HL-60 (cell line): ENCODE results near the gene LIPG.

Experiments
- DNase-seq, 2 experiments: peaks; one replicate each; pipeline ENCODE4 v3.0.0-alpha.2; 2010 to 2020; ENCODE audit warnings: low read depth in 1 of 2, low spot score in 1 of 2
- H3K27ac ChIP-seq: fragments of 250-450 bp; sonication (Bioruptor Pico); replicated peaks from 2 replicates; pipeline ENCODE4 v1.5.1; 2020; ENCODE audit warnings: mild to moderate bottlenecking, moderate library complexity
- H3K27me3 ChIP-seq: fragments of 250-450 bp; sonication (Bioruptor Pico); 2 replicates; pipeline ENCODE4 v1.5.1; 2021; ENCODE audit warnings: mild to moderate bottlenecking, moderate library complexity; ENCODE audit not compliant: insufficient read depth, poor library complexity, severe bottlenecking
- H3K4me3 ChIP-seq: replicated peaks from 2 replicates; pipeline ENCODE4 v1.5.1; 2011; ENCODE audit warnings: mild to moderate bottlenecking, control low read depth, low read length; ENCODE audit not compliant: insufficient read depth
- GABPA ChIP-seq: IDR thresholded peaks from 2 replicates; pipeline ENCODE4 v1.6.1; 2012; ENCODE audit warnings: low read depth
- POLR2AphosphoS5 ChIP-seq: IDR thresholded peaks from 2 replicates; pipeline ENCODE4 v1.6.1; 2012; ENCODE audit warnings: low read depth
- SPI1 ChIP-seq: IDR thresholded peaks from 2 replicates; pipeline ENCODE4 v1.6.1; 2012; ENCODE audit warnings: low read depth, mild to moderate bottlenecking, borderline replicate concordance
- TF ChIP-seq, protein P1 (sequence below): IDR thresholded peaks from 2 replicates; pipeline ENCODE4 v1.6.1; 2012; ENCODE audit warnings: low read depth; ENCODE audit not compliant: insufficient replicate concordance
- TF ChIP-seq, protein P2 (sequence below): IDR thresholded peaks from one replicate; pipeline ENCODE4 v1.5.1; 2011; ENCODE audit warnings: low read length, control low read depth, inconsistent platforms; ENCODE audit not compliant: insufficient read depth

The LIPG gene

DNA sequence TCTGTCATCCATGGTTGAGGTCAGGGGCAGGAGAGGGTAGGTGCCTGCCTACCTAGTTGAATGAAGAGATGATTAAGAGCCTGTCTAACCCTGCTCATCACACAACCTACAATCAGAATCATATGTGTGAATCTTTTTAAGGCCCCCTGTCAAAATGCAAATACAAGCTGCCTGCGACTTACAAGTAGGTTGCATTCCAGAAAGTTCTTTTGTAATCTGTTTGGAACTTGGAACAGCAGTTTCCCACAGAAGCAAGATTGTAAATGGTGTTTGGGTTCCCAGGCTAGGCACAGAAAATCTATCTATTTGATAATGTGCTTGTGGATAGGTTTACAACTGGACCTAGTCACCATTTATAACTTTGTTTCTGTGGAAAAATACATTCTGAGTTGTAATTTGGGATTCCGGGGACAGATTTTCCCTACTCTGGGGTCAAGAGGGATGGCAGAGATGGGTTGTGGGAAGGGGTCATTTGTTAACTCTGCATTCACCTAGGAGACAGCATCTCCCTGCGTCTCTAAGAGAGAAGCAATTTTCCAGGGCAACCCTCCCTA is 4.4 kb downstream of the LIPG start:
- DNase-seq: no peak
- TF ChIP-seq, protein P1, sequence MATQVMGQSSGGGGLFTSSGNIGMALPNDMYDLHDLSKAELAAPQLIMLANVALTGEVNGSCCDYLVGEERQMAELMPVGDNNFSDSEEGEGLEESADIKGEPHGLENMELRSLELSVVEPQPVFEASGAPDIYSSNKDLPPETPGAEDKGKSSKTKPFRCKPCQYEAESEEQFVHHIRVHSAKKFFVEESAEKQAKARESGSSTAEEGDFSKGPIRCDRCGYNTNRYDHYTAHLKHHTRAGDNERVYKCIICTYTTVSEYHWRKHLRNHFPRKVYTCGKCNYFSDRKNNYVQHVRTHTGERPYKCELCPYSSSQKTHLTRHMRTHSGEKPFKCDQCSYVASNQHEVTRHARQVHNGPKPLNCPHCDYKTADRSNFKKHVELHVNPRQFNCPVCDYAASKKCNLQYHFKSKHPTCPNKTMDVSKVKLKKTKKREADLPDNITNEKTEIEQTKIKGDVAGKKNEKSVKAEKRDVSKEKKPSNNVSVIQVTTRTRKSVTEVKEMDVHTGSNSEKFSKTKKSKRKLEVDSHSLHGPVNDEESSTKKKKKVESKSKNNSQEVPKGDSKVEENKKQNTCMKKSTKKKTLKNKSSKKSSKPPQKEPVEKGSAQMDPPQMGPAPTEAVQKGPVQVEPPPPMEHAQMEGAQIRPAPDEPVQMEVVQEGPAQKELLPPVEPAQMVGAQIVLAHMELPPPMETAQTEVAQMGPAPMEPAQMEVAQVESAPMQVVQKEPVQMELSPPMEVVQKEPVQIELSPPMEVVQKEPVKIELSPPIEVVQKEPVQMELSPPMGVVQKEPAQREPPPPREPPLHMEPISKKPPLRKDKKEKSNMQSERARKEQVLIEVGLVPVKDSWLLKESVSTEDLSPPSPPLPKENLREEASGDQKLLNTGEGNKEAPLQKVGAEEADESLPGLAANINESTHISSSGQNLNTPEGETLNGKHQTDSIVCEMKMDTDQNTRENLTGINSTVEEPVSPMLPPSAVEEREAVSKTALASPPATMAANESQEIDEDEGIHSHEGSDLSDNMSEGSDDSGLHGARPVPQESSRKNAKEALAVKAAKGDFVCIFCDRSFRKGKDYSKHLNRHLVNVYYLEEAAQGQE: no peak
- TF ChIP-seq GABPA (no peak), SPI1 (no peak), POLR2AphosphoS5 (no peak)
- TF ChIP-seq, protein P2, sequence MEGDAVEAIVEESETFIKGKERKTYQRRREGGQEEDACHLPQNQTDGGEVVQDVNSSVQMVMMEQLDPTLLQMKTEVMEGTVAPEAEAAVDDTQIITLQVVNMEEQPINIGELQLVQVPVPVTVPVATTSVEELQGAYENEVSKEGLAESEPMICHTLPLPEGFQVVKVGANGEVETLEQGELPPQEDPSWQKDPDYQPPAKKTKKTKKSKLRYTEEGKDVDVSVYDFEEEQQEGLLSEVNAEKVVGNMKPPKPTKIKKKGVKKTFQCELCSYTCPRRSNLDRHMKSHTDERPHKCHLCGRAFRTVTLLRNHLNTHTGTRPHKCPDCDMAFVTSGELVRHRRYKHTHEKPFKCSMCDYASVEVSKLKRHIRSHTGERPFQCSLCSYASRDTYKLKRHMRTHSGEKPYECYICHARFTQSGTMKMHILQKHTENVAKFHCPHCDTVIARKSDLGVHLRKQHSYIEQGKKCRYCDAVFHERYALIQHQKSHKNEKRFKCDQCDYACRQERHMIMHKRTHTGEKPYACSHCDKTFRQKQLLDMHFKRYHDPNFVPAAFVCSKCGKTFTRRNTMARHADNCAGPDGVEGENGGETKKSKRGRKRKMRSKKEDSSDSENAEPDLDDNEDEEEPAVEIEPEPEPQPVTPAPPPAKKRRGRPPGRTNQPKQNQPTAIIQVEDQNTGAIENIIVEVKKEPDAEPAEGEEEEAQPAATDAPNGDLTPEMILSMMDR: no peak
- Histone ChIP-seq H3K27me3 (peaks cover 55% of the 10 kb centered on the region), H3K4me3 (no peak overlapping the region), H3K27ac (no peak overlapping the region)

DNA sequence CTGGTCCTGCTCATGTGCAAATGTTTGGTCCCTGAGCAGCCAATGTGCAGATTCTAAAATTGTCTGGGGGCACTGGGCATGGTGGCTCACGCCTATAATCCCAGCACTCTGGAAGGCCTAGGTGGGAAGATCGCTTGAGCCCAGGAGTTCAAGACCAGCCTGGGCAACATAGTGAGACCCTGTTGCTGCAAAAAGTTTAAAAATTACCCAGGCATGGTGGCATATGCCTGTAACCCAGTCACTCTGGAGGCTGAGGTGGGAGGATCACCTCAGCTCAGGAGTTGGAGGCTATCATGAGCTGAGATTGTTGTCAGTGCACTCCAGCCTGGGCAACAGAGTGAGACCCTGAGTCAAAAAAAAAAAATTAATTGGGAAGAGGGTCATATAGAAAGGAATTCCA is 5.1 kb downstream of the LIPG start:
- H3K27me3 ChIP-seq: peaks cover 48% of the 10 kb centered on the region
- TF ChIP-seq GABPA (no peak), POLR2AphosphoS5 (no peak), SPI1 (no peak)
- TF ChIP-seq, protein P1: no peak
- TF ChIP-seq, protein P2: no peak
- H3K4me3 ChIP-seq: no peak overlapping the region
- DNase-seq: no peak
- no peak overlapping the region for H3K27ac ChIP-seq

DNA sequence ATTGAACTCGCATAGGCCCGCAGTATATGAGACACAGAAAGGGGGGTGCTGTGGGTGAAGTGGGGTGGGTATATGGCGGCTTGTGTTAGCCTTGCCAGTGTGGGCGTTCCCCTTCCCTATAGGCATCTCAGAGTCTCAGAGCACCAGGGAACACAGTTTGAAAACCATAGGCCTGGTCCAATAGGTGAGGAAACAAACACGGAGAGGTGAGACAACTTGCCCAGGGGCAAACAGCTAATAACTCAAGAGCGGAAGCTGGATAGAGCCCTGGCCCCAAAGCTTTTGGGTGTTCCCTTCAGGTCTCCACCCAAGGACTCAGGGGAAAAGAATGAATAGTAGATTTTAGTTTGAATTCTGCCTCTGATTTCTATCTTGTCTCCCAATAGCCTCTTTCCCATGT is 7.9 kb downstream of the LIPG start:
- Histone ChIP-seq H3K27ac (no peak overlapping the region), H3K27me3 (peaks cover 20% of the 10 kb centered on the region), H3K4me3 (no peak overlapping the region)
- TF ChIP-seq, protein P1: no peak
- TF ChIP-seq, protein P2: no peak
- no peak for TF ChIP-seq POLR2AphosphoS5
- no peak for TF ChIP-seq GABPA
- TF ChIP-seq SPI1: no peak
- no peak for DNase-seq
